Panc1 (cell line): ENCODE measurements around the gene SPHK2. TPM values are rescaled to one million over a fixed set of nuclear protein-coding genes. Genes with fewer than 3 reads are reported as not detected.

ENCODE experiments used
- ATAC-seq: fragments of 200-7000 bp; cut with Tn5 transposase; 2 replicates; pipeline ENCODE4 v1.9.1; 2020; ENCODE audit warnings: mild to moderate bottlenecking, moderate library complexity
- BruUV-seq: library from RNA; stranded (reverse); fragments of 400-500 nt; replicated peaks from 2 replicates; lab custom pipeline; 2021; lab: Mats Ljungman, UMichigan
- CTCF ChIA-PET: fragments of 300-600 bp; sonication (Branson Sonifier 250); formaldehyde crosslinking; loops from one replicate; lab custom pipeline; 2022; ENCODE audit warnings: antibody characterized with exemption; lab: Charles Lee
- POLR2A ChIA-PET: fragments of 300-600 bp; sonication (Branson Sonifier 250); formaldehyde crosslinking; loops from one replicate; lab custom pipeline; 2022; ENCODE audit warnings: antibody characterized with exemption; lab: Charles Lee
- DNase-seq: peaks from one replicate; pipeline ENCODE4 v3.0.0-alpha.2; 2010; ENCODE audit warnings: low read depth, low spot score
- H3K27ac ChIP-seq: 2 replicates; pipeline ENCODE4 v1.5.1; 2011; ENCODE audit warnings: mild to moderate bottlenecking, low read length, inconsistent platforms
- H3K27me3 ChIP-seq: fragments of 200-500 bp; sonication (Bioruptor generic); 2 replicates; pipeline ENCODE4 v1.6.0; 2014; ENCODE audit warnings: low read length, inconsistent platforms; ENCODE audit not compliant: control insufficient read depth, insufficient read depth
- H3K36me3 ChIP-seq: fragments of 200-500 bp; sonication (Bioruptor generic); 2 replicates; pipeline ENCODE4 v1.5.1; 2014; ENCODE audit warnings: inconsistent platforms, mild to moderate bottlenecking, low read length, moderate library complexity; ENCODE audit not compliant: control insufficient read depth, insufficient read depth
- H3K4me1 ChIP-seq: 2 replicates; pipeline ENCODE4 v1.5.1; 2011; ENCODE audit warnings: inconsistent platforms, mild to moderate bottlenecking, low read length, moderate library complexity; ENCODE audit not compliant: control insufficient read depth, insufficient read depth
- H3K4me3 ChIP-seq, 2 experiments: 2 replicates each; pipeline ENCODE4 v1.5.1; 2011 to 2012; ENCODE audit warnings: low read depth in 2 of 2, low read length in 2 of 2, mild to moderate bottlenecking in 2 of 2, inconsistent platforms in 1 of 2, moderate library complexity in 1 of 2
- H3K9me3 ChIP-seq: fragments of 200-500 bp; sonication (Bioruptor generic); 2 replicates; pipeline ENCODE4 v1.5.1; 2014; ENCODE audit warnings: low read depth, mild to moderate bottlenecking, inconsistent platforms, low read length, moderate library complexity; ENCODE audit not compliant: control insufficient read depth, insufficient read depth
- POLR2AphosphoS5 ChIP-seq: IDR thresholded peaks from 2 replicates; pipeline ENCODE4 v1.6.1; 2012; ENCODE audit warnings: mild to moderate bottlenecking, low read depth, low read length, moderate library complexity
- SIN3A ChIP-seq: IDR thresholded peaks from 2 replicates; pipeline ENCODE4 v1.6.1; 2012; ENCODE audit warnings: low read depth, mild to moderate bottlenecking, low read length, moderate library complexity, borderline replicate concordance; ENCODE audit not compliant: insufficient read depth
- TCF7L2 ChIP-seq: IDR thresholded peaks from 2 replicates; pipeline ENCODE4 v1.6.1; 2011; ENCODE audit warnings: mild to moderate bottlenecking, low read depth, low read length, inconsistent platforms
- in situ Hi-C: cut with HindIII; loops from 2 replicates; pipeline ENCODE4 v1.10.0; 2016; ENCODE audit warnings: low sequenced_read_pairs, low pct_unique_long_range_greater_than_20kb
- intact Hi-C: fragments of 100-400 bp; cut with micrococcal nuclease; formaldehyde crosslinking; loops from one replicate; pipeline ENCODE4 v1.10.0; 2022; ENCODE audit not compliant: unreplicated experiment
- total RNA-seq: library from RNA; stranded (reverse); gene quantifications from one replicate; pipeline ENCODE4 v1.2.1, GENCODE V29; 2021; ENCODE audit not compliant: unreplicated experiment
- TF ChIP-seq, protein P1 (sequence below), 2 experiments: IDR thresholded peaks; 2 replicates each; pipeline ENCODE4 v1.6.1; 2011 to 2012; ENCODE audit warnings: low read depth in 2 of 2, control low read depth in 1 of 2, low read length in 1 of 2, mild to moderate bottlenecking in 1 of 2, moderate library complexity in 1 of 2; ENCODE audit not compliant: insufficient read depth in 1 of 2
- TF ChIP-seq, protein P2 (sequence below): fragments of 450-650 bp; IDR thresholded peaks from 2 replicates; pipeline ENCODE4 v1.5.1; 2017; ENCODE audit warnings: mild to moderate bottlenecking

Gene SPHK2
- total RNA-seq, 1 experiment from 2014 or later, result 19.5 TPM

DNA sequence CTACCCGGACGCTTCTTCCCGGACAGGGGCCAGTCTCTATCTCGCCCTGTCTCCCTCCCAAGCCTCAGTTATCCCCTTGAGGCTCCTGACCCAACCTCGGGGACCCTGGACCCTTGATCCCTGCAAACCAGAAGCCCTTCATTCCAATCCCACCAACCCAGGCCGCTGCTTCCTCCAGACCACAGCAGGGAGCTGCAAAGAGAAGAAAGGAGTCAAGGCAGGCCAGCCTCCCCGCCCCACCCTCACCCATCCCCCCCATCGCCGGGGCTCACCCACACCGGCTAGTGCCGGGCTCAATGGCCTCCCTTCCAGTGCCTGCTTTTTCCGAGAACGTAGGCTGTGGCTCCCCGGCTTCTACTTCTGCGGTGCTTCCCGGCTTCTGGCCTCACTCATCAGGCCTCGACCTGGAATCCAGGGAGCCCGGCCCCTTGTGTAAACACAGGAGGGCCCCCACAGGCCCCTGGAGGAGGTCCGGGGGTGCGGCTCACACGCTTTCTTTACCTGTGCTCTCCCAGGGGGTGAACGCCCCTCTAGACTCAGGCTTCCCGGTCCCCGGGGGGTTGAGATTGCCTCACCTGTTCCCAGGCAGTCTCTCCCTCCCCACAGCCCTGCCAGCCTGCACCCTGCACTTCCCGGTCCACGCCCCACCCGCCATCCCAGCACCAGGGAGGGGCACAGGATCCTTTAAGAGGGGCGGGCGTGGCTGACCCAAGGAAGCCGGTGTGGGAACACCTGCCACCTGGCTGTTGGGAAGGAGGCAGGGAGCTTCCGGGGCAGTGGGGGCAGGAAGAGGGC, 4.7 kb upstream of the SPHK2 start, which contains the start of gene FAM83E:
Gene FAM83E, minus strand, starts transcription at position 641 of the 795 bp plus-strand sequence. CDS start 1,704 bp downstream, outside the sequence.
- in situ Hi-C loops (no loop called here), intact Hi-C loops (no loop called here)
- POLR2A ChIA-PET, result interaction anchor here (0.6 kb wide), 1 partner anchor 397 kb away, joined by 3 read pairs; no protein-coding TSS in a partner anchor
- Histone ChIP-seq H3K27me3 (no peaks in the 10 kb centered on the region), H3K9me3 (no peaks in the 10 kb centered on the region), H3K4me1 (peaks cover 35% of the 10 kb centered on the region), H3K36me3 (peaks cover 11% of the 10 kb centered on the region), H3K27ac (peak within 1 kb of the TSS; percentile 23; the same call in 1 of the 2 replicates), H3K4me3 (no peak within 1 kb of the TSS)
- DNase-seq, result no peak
- BruUV-seq, result no TSS peak
- TF ChIP-seq SIN3A, result 0 out of 2 replicates have a peak, but pooled peaks have one; percentile 42
- TF ChIP-seq, protein P1, sequence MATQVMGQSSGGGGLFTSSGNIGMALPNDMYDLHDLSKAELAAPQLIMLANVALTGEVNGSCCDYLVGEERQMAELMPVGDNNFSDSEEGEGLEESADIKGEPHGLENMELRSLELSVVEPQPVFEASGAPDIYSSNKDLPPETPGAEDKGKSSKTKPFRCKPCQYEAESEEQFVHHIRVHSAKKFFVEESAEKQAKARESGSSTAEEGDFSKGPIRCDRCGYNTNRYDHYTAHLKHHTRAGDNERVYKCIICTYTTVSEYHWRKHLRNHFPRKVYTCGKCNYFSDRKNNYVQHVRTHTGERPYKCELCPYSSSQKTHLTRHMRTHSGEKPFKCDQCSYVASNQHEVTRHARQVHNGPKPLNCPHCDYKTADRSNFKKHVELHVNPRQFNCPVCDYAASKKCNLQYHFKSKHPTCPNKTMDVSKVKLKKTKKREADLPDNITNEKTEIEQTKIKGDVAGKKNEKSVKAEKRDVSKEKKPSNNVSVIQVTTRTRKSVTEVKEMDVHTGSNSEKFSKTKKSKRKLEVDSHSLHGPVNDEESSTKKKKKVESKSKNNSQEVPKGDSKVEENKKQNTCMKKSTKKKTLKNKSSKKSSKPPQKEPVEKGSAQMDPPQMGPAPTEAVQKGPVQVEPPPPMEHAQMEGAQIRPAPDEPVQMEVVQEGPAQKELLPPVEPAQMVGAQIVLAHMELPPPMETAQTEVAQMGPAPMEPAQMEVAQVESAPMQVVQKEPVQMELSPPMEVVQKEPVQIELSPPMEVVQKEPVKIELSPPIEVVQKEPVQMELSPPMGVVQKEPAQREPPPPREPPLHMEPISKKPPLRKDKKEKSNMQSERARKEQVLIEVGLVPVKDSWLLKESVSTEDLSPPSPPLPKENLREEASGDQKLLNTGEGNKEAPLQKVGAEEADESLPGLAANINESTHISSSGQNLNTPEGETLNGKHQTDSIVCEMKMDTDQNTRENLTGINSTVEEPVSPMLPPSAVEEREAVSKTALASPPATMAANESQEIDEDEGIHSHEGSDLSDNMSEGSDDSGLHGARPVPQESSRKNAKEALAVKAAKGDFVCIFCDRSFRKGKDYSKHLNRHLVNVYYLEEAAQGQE (IDR thresholded peaks at IDR 0.05; ENCODE audit: insufficient read depth in 1 of 2, low read depth in 2 of 2, low read length in 1 of 2), result no peak
- CTCF ChIA-PET, result no interaction called here
- no peak for ATAC-seq

DNA sequence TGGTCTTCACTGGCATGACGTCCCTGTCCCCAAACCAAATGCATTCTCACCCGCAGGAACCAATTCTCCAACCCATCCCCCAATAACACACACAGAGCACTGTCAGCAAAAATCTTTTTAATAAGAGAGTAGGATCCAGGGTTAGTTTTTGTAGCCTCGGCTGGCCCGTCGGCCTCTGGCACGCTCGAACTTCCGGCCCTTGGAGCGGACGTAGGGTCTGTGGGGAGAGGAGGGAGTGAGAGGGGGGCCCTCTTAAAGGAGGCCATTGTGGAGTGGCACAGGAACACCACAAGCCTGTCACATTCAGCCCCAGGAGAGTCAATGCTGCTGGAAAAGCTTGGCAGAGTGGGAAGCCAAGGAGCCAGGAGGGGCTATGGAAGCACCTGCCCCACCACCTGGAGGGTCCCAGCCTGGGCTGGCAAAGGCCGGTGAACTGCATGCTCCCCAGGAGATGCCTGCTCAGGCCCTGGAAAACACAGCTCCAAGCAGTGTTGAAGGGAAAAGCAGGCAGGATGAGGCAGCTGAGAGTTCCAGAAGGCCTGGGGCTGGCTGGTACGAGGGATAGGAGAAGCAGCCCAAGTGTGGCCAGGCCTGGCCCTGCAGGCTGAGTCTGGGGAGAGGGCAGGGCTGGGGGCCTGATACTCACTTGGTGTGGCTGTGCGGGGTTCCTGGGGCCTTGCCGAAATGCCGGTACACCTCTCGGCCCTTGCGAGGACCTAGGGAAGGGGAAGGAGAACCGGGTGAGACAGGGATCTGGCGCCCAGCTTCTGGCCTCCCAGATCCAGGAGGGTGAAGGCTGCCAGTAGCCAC, 3.9 kb upstream of the SPHK2 start:
- ATAC-seq, result no peak
- POLR2A ChIA-PET, result interaction anchor here (0.6 kb wide), 1 partner anchor 398 kb away, joined by 3 read pairs; no protein-coding TSS in a partner anchor
- intact Hi-C loops, result no loop called here
- Histone ChIP-seq H3K9me3 (no peaks in the 10 kb centered on the region), H3K4me3 (no peak overlapping the region), H3K27ac (no peak overlapping the region; the same call in 1 of the 2 replicates), H3K27me3 (no peaks in the 10 kb centered on the region), H3K4me1 (peaks cover 35% of the 10 kb centered on the region), H3K36me3 (peaks cover 11% of the 10 kb centered on the region)
- in situ Hi-C loops, result no loop called here
- DNase-seq, result no peak
- TF ChIP-seq POLR2AphosphoS5 (no peak), TCF7L2 (no peak), SIN3A (no peak)
- TF ChIP-seq, protein P2, sequence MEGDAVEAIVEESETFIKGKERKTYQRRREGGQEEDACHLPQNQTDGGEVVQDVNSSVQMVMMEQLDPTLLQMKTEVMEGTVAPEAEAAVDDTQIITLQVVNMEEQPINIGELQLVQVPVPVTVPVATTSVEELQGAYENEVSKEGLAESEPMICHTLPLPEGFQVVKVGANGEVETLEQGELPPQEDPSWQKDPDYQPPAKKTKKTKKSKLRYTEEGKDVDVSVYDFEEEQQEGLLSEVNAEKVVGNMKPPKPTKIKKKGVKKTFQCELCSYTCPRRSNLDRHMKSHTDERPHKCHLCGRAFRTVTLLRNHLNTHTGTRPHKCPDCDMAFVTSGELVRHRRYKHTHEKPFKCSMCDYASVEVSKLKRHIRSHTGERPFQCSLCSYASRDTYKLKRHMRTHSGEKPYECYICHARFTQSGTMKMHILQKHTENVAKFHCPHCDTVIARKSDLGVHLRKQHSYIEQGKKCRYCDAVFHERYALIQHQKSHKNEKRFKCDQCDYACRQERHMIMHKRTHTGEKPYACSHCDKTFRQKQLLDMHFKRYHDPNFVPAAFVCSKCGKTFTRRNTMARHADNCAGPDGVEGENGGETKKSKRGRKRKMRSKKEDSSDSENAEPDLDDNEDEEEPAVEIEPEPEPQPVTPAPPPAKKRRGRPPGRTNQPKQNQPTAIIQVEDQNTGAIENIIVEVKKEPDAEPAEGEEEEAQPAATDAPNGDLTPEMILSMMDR, result no peak
- TF ChIP-seq, protein P1 (IDR thresholded peaks at IDR 0.05; ENCODE audit: insufficient read depth in 1 of 2, low read depth in 2 of 2, low read length in 1 of 2), result no peak
- CTCF ChIA-PET, result no interaction called here
- BruUV-seq, result no TSS peak
